Astrocyte of the cerebellum (primary cell): ENCODE data around the gene GSTP1.
A peak's percentile ranks its signal among the peaks of the same experiment; 100 is the strongest.

Experiments
- DNase-seq: peaks from one replicate; pipeline ENCODE4 v3.0.0-alpha.2; 2011; ENCODE audit warnings: low read depth
- H3K4me3 ChIP-seq: 2 replicates; pipeline ENCODE4 v1.5.1; 2011; ENCODE audit warnings: mild to moderate bottlenecking, low read depth, low read length, moderate library complexity
- CTCF ChIP-seq: IDR thresholded peaks from 2 replicates; pipeline ENCODE4 v1.5.1; 2012; ENCODE audit warnings: low read length, low read depth, moderate library complexity, mild to moderate bottlenecking; ENCODE audit errors: missing control alignments
- in situ Hi-C: cut with HindIII; loops from 2 replicates; pipeline ENCODE4 v1.10.0; 2017; ENCODE audit warnings: low sequenced_read_pairs

GSTP1 gene

GRCh38 chr11:67611704-67612587, 28.3 kb downstream of the GSTP1 start:
- no peak for DNase-seq
- in situ Hi-C loops: no loop called here

GRCh38 chr11:67612751-67613150, 29.1 kb downstream of the GSTP1 start:
- in situ Hi-C loops: no loop called here
- TF ChIP-seq CTCF: no peak
- no peak overlapping the region for H3K4me3 ChIP-seq
- no peak for DNase-seq

More at GRCh38 chr11:67611704-67612587, 28.3 kb downstream of the GSTP1 start:
- no peak for TF ChIP-seq CTCF
- H3K4me3 ChIP-seq: no peak overlapping the region

DNA sequence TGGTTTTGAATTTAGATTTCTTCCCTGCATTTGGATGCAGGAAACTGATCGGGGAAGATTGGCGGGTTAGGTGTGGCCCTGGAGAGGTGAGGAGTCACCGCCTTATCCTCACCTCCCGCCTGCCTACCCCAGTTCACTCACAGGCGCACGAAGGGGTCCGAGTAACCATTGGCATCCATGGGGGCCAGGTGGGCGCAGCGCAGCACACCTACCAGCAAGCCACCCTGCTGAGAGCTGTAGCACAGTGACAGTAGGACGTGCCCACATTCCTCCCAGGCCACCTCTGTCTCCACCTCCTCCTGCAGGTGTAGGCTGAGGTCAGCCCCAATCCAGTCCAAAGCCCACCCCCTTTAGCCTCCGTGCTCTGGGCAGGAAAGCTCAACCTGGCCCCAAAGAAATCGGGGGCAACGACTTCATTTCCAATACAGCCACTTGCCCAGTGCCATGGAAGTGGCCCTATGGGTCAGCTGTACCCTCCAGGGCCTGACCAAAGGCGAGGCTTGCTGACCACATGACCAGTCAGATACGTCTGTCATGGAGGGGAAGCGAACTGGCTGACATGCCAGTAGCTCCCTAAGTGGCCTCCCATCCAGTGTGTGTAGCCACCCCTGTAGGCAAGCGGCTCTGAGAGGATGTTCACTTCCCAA, 29.8 kb downstream of the GSTP1 start:
- H3K4me3 ChIP-seq: no peak overlapping the region
- TF ChIP-seq CTCF: no peak
- in situ Hi-C loops: no loop called here

DNA sequence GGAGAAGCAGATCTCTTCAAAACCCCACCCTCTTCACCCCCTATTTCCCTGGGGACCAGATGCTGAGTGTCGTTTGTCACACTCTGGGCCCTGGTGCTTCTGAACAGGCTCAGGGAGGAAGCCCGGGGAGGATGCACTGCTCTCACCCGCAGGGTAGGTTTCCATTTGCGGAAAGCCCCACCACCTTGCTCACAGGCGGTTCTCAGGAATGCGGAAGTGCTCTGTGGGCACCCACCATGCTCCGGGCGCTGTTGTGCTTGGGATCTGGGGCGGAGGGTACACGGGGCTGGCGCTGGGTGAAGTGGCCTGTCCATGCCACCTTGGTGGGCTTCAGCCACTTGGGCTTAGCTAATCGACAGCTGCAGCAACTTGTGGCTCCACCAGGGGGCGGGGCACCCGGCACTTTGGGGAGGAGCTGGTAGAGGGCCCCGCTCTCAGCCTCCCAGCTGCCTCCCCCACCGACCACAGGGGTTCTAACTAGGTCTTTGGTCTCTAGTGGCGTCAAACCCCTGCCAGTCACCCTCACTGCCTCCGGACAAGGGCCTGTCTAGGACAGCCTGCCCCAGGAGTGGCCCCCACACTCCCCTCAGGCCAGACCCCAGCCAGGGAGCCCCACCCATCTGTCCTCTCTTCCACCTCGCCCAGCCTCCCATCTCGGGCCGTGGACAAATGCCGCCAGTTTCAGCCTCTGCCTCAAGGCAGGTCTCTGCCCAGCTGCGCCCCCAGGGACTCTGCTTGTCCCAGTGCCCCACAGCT, 30.5 kb downstream of the GSTP1 start:
- peak; percentile 74 for TF ChIP-seq CTCF
- in situ Hi-C loops: no loop called here
- no peak for DNase-seq
- H3K4me3 ChIP-seq: no peak overlapping the region

More for the DNA sequence above, 29.8 kb downstream of the GSTP1 start:
- no peak for DNase-seq

DNA sequence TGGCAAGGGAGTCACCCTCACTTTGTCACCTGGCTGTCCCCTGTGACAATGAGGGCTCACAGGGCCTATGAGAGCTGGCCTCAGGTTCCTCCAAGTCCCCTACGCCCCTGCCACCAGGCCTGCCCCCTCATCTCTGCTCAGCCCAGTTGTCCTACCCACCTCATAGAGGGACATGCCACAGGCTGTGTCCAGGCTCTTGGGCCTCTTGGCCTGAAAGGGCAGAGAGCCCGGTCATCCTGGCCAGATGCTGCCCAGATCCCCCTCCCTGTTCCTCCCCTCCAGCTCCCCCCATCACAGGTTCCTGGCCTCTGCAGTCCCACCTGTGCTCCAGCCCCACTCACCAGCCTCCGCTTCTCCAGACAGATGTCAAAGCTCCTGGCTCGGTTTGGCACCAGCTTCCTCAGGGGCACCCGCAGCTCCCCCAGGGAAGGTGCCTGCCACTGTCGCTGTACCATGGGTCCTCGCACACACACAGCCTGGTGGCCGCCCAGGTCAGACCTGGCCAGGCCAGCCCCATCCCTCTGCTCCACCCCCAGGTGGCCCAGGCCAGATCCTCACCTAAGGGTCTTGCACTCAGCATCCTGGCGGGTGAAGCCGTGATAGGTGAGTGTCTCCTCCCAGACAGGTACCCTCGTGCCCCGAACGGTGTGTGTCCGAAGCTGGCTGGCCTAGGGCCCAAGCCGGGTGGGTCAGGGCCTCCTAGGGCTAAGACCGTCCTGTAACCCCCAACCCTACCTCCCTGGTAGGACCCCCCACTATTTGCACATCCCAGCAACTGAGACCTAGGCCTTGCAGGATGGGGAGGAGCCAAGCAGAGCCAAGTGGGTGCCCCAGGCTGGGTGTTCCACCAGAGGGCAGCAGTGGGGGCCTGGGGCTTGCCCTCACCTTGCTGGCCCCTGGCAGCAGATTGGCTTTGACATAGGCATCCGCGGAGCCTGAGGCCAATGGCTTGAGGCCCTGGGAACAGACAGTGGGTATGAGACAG, 31.4 kb downstream of the GSTP1 start:
- no peak overlapping the region for H3K4me3 ChIP-seq
- in situ Hi-C loops: no loop called here
- peak; percentile 46 for TF ChIP-seq CTCF
- no peak for DNase-seq
